Measurements from ENCODE around the gene PPP4R1. TPM values are rescaled to one million over a fixed set of nuclear protein-coding genes. Genes with fewer than 3 reads are reported as not detected.

Gene PPP4R1
- total RNA-seq, 4 donors from 2014 or later, result 61.7 to 96.0 (median 79.2) TPM

DNA sequence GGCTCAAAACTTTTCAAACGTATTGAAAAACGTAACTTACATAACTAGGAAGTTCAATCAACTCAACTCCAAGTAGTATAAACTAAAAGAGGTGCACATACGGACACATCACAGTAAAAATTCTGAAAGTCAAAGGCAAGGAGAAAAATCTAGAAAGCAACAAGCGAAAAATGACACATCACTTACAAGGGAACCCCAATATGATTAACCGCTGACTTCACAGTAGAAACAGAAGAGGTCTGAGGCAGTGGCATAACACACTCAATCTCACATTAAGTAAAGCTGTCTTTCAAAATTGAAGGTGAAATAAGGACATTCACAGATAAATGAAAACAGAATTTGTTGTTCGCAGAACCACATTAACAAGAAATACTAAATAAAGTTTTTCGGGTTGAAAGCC, 32.7 kb downstream of the PPP4R1 start:
- TF ChIP-seq, protein P1, sequence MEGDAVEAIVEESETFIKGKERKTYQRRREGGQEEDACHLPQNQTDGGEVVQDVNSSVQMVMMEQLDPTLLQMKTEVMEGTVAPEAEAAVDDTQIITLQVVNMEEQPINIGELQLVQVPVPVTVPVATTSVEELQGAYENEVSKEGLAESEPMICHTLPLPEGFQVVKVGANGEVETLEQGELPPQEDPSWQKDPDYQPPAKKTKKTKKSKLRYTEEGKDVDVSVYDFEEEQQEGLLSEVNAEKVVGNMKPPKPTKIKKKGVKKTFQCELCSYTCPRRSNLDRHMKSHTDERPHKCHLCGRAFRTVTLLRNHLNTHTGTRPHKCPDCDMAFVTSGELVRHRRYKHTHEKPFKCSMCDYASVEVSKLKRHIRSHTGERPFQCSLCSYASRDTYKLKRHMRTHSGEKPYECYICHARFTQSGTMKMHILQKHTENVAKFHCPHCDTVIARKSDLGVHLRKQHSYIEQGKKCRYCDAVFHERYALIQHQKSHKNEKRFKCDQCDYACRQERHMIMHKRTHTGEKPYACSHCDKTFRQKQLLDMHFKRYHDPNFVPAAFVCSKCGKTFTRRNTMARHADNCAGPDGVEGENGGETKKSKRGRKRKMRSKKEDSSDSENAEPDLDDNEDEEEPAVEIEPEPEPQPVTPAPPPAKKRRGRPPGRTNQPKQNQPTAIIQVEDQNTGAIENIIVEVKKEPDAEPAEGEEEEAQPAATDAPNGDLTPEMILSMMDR (IDR thresholded peaks at IDR 0.05; ENCODE audit: low read depth), result no peak

DNA sequence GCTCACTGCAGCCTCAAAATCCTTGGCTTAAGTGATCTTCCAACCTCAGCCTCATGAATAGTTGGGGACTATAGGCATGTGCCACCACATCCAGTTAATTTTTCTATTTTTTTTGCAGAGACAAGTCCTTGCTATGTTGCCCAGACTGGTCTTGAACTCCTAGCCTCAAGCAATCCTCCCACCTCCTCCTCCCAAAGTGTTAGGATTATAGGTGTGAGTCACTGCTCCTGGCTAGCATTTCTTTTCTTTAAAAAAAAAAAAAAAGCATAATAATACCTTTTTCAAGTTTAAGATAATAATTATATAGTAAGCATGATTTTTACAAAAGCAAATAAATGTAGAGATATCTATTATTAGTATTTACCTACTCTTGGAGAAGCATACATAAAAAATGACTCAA, 36.1 kb downstream of the PPP4R1 start:
- TF ChIP-seq, protein P1 (IDR thresholded peaks at IDR 0.05; ENCODE audit: low read depth), result no peak

DNA sequence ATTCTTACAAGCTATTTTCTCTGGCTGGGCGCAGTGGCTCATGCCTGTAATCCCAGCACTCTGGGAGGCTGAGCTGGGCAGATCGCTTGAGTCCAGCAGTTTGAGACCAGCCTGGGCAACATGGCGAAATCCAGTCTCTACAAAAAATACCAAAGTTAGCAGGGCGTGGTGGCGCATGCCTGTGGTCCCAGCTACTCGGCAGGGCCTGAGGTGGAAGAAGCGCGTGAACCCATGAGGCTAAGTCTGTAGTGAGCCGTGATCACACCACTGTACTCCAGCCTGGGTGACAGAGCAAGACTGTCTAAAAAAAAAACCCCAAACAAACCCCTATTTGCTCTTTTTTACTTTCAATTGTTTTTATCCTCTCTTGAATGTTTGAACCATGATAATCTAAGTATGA, 37.0 kb downstream of the PPP4R1 start:
- TF ChIP-seq, protein P1 (IDR thresholded peaks at IDR 0.05; ENCODE audit: low read depth), result no peak

DNA sequence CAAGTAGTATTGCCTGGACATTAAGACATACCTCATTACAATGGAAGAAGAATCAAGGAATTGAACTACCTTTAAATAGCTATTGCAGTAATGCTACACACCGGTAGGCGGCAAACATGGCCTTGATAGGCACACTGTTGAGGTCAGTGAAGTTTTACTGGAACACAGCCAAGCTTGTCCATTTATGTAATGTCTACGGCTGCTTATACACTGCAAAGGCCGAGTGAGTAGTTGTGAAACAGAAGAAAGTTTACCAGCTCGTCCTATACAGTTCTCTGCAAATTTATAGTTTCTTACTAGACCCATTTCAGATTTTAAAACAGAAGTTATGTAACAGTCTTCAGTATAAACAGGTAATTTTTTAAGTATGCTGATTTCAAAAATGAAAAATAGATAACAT, 38.8 kb downstream of the PPP4R1 start:
- TF ChIP-seq, protein P1 (IDR thresholded peaks at IDR 0.05; ENCODE audit: low read depth), result no peak

DNA sequence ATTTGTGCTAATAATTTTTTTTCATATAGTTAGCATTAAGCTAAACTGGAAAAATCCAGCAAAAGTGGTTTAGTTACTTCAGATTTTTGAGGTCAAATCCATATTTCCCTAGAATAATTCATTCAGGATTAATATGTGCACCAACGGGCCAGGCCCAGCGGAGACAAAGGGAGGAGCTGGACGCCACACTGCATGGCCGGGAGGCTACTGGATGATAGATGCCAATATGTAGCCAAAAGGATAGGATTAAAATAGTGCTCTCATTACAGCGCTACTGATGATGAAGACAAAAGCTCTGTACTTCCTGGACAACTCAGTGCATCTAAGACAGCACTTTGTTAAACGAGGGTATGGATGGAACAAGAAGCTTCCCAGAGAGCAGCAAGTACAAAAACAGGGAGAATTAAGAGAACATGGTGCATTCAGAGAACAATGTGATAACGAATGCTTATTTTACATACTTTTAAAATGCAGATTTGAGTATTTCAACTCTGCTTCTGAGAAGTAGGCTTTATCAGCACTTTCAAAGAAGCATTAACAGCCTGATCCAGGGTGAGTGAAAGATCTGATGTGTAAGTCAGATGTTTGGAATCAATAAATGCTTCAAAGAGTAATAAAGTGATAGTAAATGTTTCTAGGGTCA, 39.8 kb downstream of the PPP4R1 start:
- TF ChIP-seq, protein P1 (IDR thresholded peaks at IDR 0.05; ENCODE audit: low read depth), result no peak

DNA sequence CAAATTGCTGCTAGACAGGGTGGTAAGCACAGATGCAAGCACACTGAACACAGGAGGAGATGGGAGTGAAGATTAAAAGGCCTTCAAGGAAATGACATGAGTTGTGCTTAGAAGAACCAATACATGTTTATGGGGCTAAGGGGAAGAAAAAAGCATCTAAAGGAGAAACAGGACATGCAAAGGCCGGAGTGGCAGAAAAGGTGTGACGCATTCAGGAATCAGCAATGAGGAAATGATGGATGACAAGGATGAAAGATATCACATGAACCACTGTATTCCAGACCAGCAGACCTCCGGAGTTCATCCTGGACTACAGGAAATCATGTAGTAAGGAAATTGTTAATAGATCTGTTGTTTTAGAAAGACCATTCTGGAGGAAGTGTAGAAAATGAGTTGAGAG, 42.8 kb downstream of the PPP4R1 start:
- TF ChIP-seq, protein P1 (IDR thresholded peaks at IDR 0.05; ENCODE audit: low read depth), result no peak

DNA sequence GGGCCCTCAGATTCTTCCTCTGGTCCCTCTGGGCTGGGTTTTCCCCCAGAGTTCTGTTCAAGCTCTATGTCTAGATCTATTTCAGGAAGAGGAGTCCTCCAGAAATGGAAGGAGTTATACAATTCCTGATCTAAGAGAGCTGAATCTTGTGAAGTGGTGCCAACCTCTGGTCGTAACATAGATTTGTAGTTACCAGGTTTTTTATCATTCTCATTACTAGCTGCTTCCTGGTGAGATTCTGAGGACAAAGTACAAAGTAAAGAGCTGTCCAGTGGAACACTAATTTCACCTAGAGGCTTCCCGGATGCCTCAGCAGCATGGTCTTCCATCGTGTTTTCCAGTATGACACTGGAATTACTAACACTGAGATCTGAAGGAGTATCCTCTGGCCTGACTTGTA, 44.1 kb downstream of the PPP4R1 start:
- TF ChIP-seq, protein P1 (IDR thresholded peaks at IDR 0.05; ENCODE audit: low read depth), result no peak

Data from subcutaneous adipose tissue (tissue), 4 donors.